Measurements from ENCODE around the gene PCED1A. TPM values are rescaled to one million over a fixed set of nuclear protein-coding genes. Genes with fewer than 3 reads are reported as not detected.
A peak's percentile ranks its signal among the peaks of the same experiment; 100 is the strongest.

Gene PCED1A
- total and polyA plus RNA-seq, 2 of the 13 experiments (the other 11 are each of a cell fraction or from before 2014, with no cell fraction given) = 40.1 to 84.2 TPM

GRCh38 chr20:2873010-2873746, 32.7 kb upstream of the PCED1A start, which contains the start of gene PTPRA (continued):
- 0 out of 2 replicates have a peak, but pooled peaks have one; percentile 28 for TF ChIP-seq TIGD3 (CRISPR knock-in tag; IDR thresholded peaks at IDR 0.05; ENCODE audit: borderline replicate concordance)
- TF ChIP-seq ZNF101 (CRISPR knock-in tag; IDR thresholded peaks at IDR 0.05; ENCODE audit: borderline replicate concordance, low read depth) = no peak
- peak; percentile 89 for TF ChIP-seq ZNF747 (CRISPR knock-in tag; IDR thresholded peaks at IDR 0.05; ENCODE audit: borderline replicate concordance)
- TF ChIP-seq RARG (CRISPR knock-in tag; IDR thresholded peaks at IDR 0.05; ENCODE audit: low read depth) = no peak
- no peak; the same call in 1 of the 2 replicates for TF ChIP-seq NFKBIZ (CRISPR knock-in tag; IDR thresholded peaks at IDR 0.05)
- no peak; the same call in 1 of the 2 replicates for TF ChIP-seq PREB (CRISPR knock-in tag; IDR thresholded peaks at IDR 0.05)
- no peak for TF ChIP-seq MLX (CRISPR knock-in tag; IDR thresholded peaks at IDR 0.05)
- TF ChIP-seq ZNF17 (CRISPR knock-in tag; IDR thresholded peaks at IDR 0.05) = 0 out of 2 replicates have a peak, but pooled peaks have one; percentile 45
- no peak for TF ChIP-seq AKAP8 (CRISPR knock-in tag; IDR thresholded peaks at IDR 0.05)
- TF ChIP-seq GABPB1 (CRISPR knock-in tag; IDR thresholded peaks at IDR 0.05) = peak; percentile 75; the same call in 1 of the 2 replicates
- no peak for TF ChIP-seq PAF1 (CRISPR knock-in tag; IDR thresholded peaks at IDR 0.05)
- TF ChIP-seq MIER2 (CRISPR knock-in tag; IDR thresholded peaks at IDR 0.05) = no peak
- peak; percentile 69; the same call in 1 of the 2 replicates for TF ChIP-seq ZNF572 (CRISPR knock-in tag; IDR thresholded peaks at IDR 0.05)
- no peak for TF ChIP-seq AHDC1 (CRISPR knock-in tag; IDR thresholded peaks at IDR 0.05; ENCODE audit: borderline replicate concordance)
- TF ChIP-seq MYC (CRISPR knock-in tag; IDR thresholded peaks at IDR 0.05; ENCODE audit: borderline replicate concordance) = peak; percentile 55
- no peak for TF ChIP-seq HOXA7 (CRISPR knock-in tag; IDR thresholded peaks at IDR 0.05)
- no peak for TF ChIP-seq FOXM1 (CRISPR knock-in tag; IDR thresholded peaks at IDR 0.05)
- TF ChIP-seq MED8 (CRISPR knock-in tag; IDR thresholded peaks at IDR 0.05; ENCODE audit: insufficient replicate concordance) = no peak
- TF ChIP-seq ATF6 (CRISPR knock-in tag; conservative IDR thresholded peaks at IDR 0.05) = peak; percentile 82; the same call in 1 of the 2 replicates

Data from HepG2 (cell line).